GM12872 (cell line): ENCODE results near the gene LYG2.

Experiments
- TF ChIP-seq, protein P1 (sequence below): IDR thresholded peaks from 3 replicates; pipeline ENCODE4 v1.5.1; 2011; ENCODE audit warnings: low read depth, mild to moderate bottlenecking, low read length, moderate library complexity; ENCODE audit not compliant: insufficient read depth

Gene LYG2

DNA sequence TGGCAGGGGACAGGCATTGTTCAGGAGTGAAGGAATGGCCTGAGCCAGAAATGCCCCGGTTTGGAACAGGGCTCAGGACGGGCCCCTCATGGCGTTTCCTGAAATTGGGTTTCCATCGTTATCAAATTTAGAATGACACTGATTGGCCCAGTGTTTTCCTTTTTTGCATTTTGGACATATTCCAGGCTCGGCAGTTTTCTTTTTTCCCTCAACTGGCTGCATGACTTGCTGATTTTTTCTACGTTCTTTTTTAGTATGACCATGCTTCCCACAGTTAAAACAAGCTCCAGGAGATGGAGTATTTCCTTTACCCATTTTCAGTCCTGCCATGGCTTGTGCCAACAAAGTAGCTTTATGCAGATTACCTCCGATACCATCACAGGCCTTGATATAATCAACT is 20.4 kb upstream of the LYG2 start:
- TF ChIP-seq, protein P1, sequence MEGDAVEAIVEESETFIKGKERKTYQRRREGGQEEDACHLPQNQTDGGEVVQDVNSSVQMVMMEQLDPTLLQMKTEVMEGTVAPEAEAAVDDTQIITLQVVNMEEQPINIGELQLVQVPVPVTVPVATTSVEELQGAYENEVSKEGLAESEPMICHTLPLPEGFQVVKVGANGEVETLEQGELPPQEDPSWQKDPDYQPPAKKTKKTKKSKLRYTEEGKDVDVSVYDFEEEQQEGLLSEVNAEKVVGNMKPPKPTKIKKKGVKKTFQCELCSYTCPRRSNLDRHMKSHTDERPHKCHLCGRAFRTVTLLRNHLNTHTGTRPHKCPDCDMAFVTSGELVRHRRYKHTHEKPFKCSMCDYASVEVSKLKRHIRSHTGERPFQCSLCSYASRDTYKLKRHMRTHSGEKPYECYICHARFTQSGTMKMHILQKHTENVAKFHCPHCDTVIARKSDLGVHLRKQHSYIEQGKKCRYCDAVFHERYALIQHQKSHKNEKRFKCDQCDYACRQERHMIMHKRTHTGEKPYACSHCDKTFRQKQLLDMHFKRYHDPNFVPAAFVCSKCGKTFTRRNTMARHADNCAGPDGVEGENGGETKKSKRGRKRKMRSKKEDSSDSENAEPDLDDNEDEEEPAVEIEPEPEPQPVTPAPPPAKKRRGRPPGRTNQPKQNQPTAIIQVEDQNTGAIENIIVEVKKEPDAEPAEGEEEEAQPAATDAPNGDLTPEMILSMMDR: no peak

DNA sequence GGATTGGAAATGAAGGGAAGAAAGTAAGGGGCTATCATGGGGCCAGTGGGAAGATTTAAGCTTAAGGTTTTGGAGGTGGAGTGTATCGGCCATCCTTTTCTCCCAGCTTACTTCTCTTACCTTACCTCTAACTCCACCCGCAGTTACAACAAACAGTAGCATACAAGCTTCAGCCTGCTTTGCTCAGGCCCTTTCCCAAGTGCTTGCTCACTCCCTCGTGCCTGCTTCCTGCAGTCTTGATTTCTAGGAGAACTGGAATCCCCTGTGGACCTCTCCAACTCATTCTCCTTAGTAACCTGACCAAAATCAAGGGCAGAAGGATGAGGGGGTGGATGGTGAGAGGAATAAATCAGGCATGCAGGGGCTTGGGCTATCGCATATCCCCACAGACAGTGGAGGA is 5.8 kb upstream of the LYG2 start:
- TF ChIP-seq, protein P1: no peak

DNA sequence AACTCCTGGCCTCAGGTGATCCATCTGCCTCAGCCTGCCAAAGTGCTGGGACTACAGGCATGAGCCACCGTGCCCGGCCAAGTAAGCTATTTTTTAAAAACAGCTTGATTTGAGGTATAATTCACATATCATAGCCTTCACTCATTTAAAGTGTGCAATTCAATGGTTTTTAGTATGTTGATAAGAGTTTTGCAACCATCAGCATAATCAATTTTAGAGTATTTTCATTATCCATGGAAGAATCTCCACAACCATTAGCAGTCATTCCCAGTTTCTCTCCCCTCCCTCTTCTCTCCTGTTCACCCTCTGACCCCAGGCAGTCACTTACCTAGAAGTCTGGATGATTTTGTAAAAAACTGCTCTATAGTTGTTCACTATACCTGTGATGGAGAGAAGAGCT is 4.7 kb upstream of the LYG2 start:
- TF ChIP-seq, protein P1: no peak

DNA sequence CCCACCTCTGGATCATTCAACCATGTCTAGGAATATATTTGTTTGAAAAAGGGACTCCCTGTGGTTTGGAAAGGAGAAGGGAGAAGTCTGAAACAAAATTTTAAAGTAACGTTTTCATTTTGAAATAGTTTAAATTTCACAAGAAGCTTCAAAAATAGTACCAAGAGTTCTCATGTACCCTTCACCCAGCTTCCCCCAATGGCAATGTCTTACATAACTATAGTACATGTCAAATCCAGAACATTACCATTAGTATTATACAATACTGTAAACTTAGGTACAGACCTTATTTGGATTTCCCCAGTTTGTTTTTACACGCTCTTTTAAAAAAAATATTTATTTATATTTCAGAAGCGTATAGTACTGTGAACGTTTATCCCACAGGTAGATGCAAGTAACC is 4.0 kb upstream of the LYG2 start:
- TF ChIP-seq, protein P1: no peak

DNA sequence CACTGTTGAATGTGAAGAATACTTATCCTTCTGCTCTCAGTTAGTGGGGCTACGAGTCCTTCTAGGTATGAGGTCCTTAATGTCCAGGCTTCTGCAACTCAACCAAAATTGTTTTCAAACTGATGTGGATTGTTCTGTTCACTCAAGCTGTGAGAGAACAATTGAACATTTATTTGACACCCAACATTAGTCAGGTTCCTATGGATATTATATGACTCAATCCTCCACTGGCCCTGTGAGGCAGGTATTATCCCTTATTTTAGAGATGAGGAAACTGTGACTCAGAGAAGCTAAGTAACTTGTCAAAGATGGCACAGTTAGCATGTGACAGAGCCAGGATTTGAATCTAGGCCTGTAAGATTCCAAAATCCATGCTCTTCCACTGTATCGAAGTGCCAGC is 1.2 kb upstream of the LYG2 start:
- TF ChIP-seq, protein P1: no peak

DNA sequence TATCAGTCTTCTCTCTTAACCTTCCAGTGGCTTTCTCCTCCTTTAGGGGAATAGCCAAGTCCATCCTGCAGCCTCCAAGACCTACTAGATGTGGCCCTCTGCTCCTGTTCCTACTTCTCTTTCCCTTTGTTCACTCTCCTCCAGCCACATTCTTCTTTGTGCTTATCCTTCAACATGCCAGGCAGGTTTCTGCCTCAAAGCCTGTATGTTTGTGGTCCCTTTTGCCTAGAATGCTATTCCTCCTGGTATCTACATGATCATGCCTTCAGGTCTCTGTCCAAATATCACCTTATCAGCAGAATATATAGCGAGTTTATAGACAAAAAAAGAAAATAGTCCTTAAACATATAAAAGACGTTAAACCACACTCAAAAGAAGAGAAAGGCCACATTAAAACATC is 5.5 kb downstream of the LYG2 start:
- TF ChIP-seq, protein P1: no peak

DNA sequence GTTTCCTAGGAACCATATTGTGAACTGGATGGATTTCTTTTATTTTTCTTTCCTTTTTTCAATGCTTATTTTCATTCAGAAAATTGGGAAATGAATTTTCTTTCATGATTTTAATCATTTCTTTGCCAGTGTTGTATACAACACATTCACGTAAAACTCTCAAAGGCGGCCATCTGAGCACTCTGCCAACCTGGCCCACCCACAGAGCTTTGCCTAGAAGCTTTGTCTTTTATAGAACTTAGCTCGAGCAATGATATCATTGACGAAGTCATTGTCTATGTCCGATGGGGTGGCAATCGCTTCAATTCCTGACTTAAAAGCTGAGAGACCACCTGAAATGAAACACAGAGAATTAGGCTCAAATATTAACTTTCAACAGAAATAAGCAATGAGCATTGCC is 13.3 kb downstream of the LYG2 start:
- TF ChIP-seq, protein P1: no peak

DNA sequence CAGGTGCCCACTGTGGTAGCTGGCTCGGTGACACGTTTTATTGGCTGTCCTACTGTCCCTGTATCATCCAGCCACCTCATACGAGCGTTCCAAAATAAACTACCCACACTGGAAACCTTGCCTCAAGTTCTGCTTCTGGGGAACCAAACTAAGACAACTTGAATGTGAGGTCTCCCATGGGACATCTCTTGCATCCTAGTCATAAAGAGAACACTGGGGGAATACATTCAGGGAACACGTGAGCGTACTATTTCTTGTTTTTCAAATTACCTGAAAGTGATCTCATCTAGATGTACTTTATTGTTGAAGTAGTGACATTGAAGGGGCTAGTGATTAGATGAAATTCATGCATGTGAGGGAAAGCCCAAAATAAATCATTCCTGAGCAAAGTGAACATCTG is 15.0 kb downstream of the LYG2 start:
- TF ChIP-seq, protein P1: no peak
